Measurements from ENCODE around the gene GFRA4. TPM values are rescaled to one million over a fixed set of nuclear protein-coding genes. Genes with fewer than 3 reads are reported as not detected.

Gene GFRA4
- total RNA-seq, 1 experiment from 2014 or later, result not detected

GRCh38 chr20:3686421-3686820 is 23.2 kb upstream of the GFRA4 start:
- no peak overlapping the region for H3K27ac ChIP-seq (ENCODE audit: low read length)
- no peaks in the 10 kb centered on the region for H3K9me3 ChIP-seq (ENCODE audit: control insufficient read depth, insufficient read depth, low read depth, low read length)
- ChIA-PET CTCF (no interaction called here), POLR2A (no interaction called here)
- DNase-seq (ENCODE audit: low read depth, low spot score), result no peak
- no peaks in the 10 kb centered on the region; the same call in 1 of the 2 replicates for H3K4me1 ChIP-seq (ENCODE audit: control insufficient read depth, insufficient read depth, low read length)
- H3K4me3 ChIP-seq (ENCODE audit: low read depth in 2 of 2, low read length in 2 of 2), result no peak overlapping the region
- intact Hi-C loops (cut with micrococcal nuclease; ENCODE audit: unreplicated experiment) (no loop called here), in situ Hi-C loops (cut with HindIII; ENCODE audit: low pct_unique_long_range_greater_than_20kb, low sequenced_read_pairs) (no loop called here)
- ATAC-seq, result no peak
- BruUV-seq (replicated peaks), result no TSS peak
- TF ChIP-seq SIN3A (IDR thresholded peaks at IDR 0.05; ENCODE audit: borderline replicate concordance, insufficient read depth, low read depth, low read length) (no peak), TCF7L2 (IDR thresholded peaks at IDR 0.05; ENCODE audit: low read depth, low read length) (no peak), POLR2AphosphoS5 (IDR thresholded peaks at IDR 0.05; ENCODE audit: low read depth, low read length) (no peak), CTCF (IDR thresholded peaks at IDR 0.05) (no peak), REST (IDR thresholded peaks at IDR 0.05; ENCODE audit: insufficient read depth in 1 of 2, low read depth in 2 of 2, low read length in 1 of 2) (no peak)
- H3K36me3 ChIP-seq (ENCODE audit: control insufficient read depth, insufficient read depth, low read length), result no peaks in the 10 kb centered on the region
- no peaks in the 10 kb centered on the region for H3K27me3 ChIP-seq (ENCODE audit: control insufficient read depth, insufficient read depth, low read length)

GRCh38 chr20:3685341-3685740 is 22.1 kb upstream of the GFRA4 start:
- POLR2A ChIA-PET, result no interaction called here
- Histone ChIP-seq H3K27ac (ENCODE audit: low read length) (no peak overlapping the region), H3K27me3 (ENCODE audit: control insufficient read depth, insufficient read depth, low read length) (no peaks in the 10 kb centered on the region), H3K4me1 (ENCODE audit: control insufficient read depth, insufficient read depth, low read length) (no peaks in the 10 kb centered on the region; the same call in 1 of the 2 replicates), H3K9me3 (ENCODE audit: control insufficient read depth, insufficient read depth, low read depth, low read length) (no peaks in the 10 kb centered on the region), H3K36me3 (ENCODE audit: control insufficient read depth, insufficient read depth, low read length) (no peaks in the 10 kb centered on the region), H3K4me3 (ENCODE audit: low read depth in 2 of 2, low read length in 2 of 2) (no peak overlapping the region)
- CTCF ChIA-PET, result no interaction called here
- intact Hi-C loops (cut with micrococcal nuclease; ENCODE audit: unreplicated experiment) (no loop called here), in situ Hi-C loops (cut with HindIII; ENCODE audit: low pct_unique_long_range_greater_than_20kb, low sequenced_read_pairs) (no loop called here)
- no TSS peak for BruUV-seq (replicated peaks)
- TF ChIP-seq TCF7L2 (IDR thresholded peaks at IDR 0.05; ENCODE audit: low read depth, low read length), result no peak
- no peak for TF ChIP-seq POLR2AphosphoS5 (IDR thresholded peaks at IDR 0.05; ENCODE audit: low read depth, low read length)
- no peak for TF ChIP-seq SIN3A (IDR thresholded peaks at IDR 0.05; ENCODE audit: borderline replicate concordance, insufficient read depth, low read depth, low read length)
- TF ChIP-seq REST (IDR thresholded peaks at IDR 0.05; ENCODE audit: insufficient read depth in 1 of 2, low read depth in 2 of 2, low read length in 1 of 2), result no peak
- no peak for TF ChIP-seq CTCF (IDR thresholded peaks at IDR 0.05)
- DNase-seq (ENCODE audit: low read depth, low spot score), result no peak
- ATAC-seq, result no peak
